GM21515 (cell line): ENCODE data around the gene CTSA.
"Not testable (repeated sequence)": the region's sequence is repeated elsewhere in the genome, so short reads cannot be mapped to it uniquely, and the experiment has no call there.

ENCODE experiments used
- ATAC-seq: cut with Tn5 transposase; IDR thresholded peaks from one replicate; pipeline ENCODE4 v1.9.1; 2021; ENCODE audit not compliant: unreplicated experiment

CTSA gene

DNA sequence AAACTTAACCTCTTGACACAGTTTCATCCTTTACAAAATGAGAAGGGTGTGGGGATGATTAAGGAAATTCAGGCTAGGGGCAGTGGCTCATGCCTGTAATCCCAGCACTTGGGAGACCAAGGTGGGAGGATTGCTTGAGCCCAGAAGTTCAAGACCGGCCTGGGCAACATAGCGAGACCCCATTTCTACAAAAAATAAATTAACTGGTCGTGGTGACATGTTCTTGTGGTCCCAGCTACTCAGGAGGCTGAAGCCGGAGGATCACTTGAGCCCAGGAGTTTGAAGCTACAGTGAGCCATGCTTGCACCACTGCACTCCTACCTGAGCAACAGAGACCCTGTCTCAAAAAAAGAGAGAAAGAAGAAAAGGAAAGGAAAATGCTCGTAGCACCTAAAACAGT, 24.7 kb upstream of the CTSA start:
- no peak for ATAC-seq

DNA sequence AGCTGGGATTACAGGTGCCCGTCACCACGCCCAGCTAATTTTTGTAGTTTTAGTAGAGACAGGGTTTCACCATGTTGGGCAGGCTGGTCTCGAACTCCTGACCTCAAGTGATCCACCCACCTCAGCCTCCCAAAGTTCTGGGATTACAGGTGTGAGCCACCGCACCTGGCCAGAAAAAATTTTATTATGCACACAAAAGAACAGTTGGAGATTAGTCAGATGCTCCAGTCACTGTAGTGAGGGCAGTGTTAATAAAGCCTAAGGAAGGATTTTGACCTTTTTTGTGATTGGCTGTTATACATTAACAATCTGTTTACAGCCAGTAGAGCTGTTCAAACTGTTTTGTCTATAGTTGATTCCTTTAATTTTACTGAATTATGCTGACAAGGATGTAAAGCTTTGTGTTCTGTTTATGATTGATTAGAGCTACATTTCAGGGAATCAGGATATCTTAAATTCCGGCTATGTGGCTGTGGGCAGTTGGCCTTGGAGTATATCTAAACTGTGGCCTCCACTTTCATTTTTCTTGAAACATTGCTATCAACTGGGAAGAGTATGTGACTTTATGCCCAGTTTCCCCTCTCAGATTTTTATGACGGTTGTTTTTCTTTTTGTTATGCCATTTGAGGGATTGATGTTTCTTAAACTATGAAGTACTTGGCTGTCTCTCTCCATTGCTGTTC, 23.9 kb upstream of the CTSA start:
- ATAC-seq, result no peak

DNA sequence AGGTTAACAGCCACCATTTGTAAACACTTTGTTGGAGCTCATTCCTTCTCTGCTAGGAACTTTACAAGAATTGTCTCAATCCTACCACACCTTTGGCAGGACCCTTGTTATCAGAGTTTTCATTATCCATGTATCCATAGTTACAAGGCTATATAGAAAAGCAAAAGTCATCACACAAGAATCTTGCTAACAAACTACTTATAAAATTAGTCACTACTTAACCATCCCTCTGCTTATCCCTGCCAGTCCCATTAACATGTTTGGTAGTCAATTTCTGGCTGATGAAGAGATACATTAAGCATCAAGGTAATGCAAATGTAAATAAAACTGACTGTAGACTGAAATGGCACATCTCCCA, 23.3 kb upstream of the CTSA start:
- no peak for ATAC-seq

DNA sequence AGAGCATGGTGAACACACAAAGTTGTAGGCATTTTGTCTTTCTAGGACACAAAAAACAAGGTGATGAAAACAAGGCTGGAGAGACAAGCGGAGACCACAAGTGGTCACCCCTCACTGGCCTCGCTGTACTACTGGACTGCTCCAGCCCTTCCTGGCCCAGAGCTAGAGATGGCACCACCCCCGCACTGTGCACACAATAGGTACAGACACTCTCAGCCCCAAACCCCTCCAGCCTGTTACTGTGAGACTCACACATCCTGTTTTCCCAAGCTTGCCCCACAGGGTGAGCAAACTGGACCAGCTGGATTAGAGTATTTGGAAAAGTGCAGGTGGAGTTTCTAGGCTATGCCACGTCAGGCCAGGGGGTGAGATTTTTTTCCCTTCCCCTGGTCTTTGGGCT, 18.5 kb upstream of the CTSA start:
- ATAC-seq, result no peak

DNA sequence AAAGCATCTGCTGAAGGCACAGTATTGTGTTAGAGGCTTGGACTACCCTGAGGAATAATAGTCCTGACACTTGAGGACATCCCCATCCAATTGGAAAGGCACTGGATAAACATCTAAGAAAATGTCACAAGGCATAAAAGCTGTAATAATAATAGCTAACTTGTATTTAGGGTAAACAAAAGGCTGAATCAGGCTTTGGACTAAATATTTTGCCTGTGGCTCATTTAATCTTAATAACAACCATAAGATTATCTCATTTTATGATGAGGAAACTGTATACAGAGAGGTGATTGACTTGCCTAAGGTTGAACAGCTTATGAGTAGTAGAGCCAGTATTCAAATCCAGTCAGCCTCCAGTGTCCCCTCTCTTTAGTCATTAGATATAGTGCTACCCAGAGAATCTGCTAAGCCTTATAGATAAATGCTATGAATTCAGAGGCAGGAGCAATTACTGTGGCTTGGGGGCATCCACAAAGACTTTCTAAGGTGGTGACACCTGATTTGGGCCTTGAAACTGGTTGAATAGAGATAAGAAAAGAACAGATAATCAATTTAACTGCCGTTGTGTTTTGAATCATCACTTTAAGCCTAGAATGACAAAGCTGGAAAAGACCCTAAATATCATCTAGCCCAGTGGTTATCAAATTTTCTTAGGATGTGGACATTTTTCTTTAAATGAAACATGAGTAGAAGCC, 17.6 kb upstream of the CTSA start:
- ATAC-seq, result no peak

DNA sequence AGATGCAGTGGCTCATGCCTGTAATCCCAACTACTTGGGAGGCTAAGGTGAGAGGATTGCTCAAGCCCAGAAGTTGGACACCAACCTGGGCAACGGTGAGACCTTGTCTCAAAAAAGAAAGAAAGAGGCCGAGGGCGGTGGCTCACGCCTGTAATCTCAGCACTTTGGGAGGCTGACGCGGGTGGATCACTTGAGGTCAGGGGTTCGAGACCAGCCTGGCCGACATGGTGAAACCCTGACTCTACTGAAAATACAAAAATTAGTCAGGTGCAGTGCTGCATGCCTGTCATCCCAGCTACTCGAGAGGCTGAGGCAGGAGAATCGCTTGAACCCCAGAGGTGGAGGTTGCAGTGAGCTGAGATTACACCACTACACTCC, 17.0 kb upstream of the CTSA start:
- ATAC-seq, result not testable (repeated sequence)

DNA sequence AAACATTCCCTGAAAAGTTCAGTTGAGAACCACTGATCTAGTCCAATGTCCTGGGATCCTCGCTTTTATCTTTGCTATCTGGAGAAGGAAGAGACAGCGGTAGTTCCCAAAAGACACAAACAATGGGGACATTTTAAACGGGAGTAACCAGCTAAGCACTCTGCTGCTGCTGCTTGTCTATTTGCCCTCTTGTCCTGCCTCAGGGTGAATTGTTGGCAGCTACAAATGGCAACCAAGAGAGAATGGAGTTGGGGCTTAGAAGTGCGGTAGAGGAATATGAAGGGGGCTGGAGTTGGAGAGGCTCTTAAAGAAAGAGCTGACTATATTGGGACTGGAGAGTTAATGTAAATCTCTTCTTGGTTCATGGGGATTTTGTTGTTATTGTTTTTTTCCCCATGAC, 16.6 kb upstream of the CTSA start:
- no peak for ATAC-seq

DNA sequence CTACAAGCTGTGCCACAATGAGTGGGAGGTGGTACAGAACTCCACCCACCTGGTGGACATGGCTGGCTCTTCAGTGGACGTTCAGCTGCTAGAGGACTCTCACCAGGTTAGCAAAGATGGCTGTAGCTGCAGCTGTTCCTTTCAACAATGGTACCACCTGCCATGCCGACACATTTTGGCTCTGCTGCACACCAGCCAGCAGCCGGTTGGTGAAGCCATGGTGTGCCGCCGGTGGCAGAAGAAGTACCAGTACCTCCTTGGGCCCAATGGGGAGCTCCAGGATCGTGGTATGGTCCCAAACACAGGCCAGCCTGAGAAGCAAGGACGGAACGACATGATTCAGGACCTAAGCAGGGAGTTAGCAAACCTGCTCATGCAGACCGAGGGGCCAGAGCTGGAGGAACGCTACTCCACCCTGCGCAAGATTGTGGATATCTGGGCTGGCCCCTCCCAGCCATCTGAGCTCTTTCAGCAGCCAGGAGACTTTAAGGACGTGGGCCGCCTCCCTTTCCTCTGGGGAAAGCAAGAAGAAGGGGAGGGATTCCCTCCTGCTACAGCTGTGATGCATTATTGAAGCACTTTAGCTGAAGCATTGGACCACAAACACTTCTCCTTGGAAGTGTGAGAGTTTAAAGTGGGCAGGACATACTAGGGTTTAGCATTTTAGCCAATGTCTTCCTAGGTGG, 12.9 kb upstream of the CTSA start:
- ATAC-seq, result no peak

DNA sequence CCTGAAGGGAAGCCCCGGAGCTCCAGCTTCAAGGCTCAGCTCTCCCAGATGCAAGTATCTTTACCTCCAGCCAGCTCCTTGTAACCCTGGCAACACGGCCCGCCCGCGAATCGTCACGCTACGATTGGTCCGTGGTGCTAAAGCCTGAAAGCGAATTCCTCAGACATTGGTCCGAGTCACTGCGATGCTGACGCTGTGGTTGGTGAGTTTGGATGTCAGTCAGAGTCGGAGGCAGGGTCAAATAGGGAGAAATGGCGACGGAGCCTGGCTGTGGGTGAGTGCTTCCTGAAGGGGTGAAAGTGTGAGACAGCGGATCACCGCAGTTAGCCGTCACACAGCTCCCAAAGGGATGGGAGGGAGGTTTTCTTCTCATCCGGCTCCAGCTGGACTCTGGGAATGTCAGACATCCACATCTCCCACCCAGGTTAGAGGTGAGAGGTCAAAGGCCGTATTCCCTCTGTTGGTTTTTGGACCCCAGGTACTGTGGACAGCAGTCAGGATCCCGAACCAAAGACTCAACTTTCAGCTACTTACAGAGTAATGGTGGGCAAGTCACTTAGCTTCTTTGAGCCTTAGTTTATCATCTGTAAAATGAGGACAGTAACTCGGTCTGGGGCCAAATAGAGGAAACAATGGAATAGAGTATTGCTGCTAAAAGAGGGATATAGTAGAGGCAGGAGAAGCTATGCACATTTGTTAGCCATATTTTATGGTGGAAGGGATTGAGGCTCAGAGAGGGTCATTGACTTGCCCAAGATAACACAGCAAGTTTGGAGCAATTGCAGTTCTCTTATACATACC, 9.9 kb upstream of the CTSA start, which contains the start of gene ZSWIM1:
ZSWIM1 (plus strand) TSS at position 240 of the 801 bp plus-strand sequence. CDS start 1,366 bp downstream, outside the sequence.
- ATAC-seq, result peak; percentile 95

DNA sequence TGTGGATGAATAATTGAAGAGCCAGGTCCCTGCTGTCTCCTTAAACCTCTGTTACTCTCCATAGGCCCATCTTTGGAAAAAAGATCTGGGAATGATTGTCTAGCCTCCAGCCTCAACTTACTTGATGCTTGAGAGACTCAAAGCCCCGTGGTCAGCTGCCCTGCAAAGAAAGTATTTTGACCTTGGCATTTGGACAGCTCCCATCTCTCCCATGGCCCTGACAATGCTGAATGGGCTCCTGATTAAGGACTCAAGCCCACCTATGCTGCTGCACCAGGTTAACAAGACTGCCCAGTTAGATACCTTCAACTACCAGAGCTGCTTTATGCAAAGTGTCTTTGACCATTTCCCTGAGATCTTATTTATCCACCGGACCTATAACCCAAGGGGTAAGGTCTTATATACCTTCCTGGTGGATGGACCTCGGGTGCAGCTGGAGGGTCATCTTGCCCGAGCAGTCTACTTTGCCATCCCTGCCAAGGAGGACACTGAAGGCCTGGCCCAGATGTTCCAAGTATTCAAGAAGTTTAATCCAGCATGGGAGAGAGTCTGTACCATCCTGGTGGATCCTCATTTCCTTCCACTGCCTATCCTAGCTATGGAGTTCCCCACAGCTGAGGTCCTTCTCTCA, 8.6 kb upstream of the CTSA start:
- no peak for ATAC-seq

DNA sequence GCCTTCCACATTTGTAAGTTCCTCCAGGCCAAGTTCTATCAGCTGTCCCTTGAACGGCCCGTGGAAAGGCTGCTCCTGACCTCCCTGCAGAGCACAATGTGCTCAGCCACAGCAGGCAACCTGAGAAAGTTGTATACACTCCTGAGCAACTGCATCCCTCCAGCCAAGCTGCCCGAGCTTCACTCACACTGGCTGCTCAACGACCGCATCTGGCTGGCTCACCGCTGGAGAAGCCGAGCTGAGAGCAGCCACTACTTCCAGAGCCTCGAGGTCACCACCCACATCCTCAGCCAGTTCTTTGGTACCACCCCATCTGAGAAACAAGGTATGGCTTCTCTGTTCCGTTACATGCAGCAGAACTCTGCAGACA, 8.1 kb upstream of the CTSA start:
- ATAC-seq, result no peak

DNA sequence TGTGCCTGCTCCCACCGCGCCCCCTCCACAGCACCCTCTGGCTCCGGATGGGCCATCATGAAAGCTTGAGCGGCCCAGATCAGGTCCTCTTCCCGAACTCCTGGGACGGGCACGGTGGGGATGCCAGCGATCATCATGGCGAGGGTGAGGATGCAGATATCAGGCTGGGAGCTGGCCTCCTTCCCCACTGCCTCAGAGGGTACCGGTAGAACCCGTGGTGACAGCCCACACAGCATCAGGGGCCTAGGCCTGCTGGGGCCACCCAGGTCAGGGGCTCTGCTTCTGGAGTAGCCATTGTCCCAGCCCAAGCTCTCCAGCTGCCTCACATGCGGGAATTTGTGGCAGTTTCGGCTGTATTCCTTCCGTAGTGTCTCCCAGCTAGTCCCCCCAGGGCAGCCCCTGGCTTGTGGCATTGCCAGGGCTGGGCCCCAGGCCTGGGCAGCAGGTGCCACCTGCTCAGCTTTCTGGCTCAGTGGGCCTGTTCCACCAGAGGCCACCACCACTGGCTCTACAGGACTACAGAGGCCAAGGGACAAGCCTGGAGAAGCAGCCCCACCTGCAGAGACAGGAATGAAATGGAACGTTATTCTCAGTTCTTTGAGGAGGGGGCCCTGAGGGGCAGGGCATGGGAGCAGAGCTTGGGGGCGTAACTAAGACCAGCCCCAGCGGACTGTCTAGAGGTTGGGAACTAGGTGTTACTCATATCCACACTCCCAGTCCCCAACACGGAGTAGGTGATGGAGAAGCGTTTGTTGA, 4.4 kb upstream of the CTSA start:
- ATAC-seq, result no peak

DNA sequence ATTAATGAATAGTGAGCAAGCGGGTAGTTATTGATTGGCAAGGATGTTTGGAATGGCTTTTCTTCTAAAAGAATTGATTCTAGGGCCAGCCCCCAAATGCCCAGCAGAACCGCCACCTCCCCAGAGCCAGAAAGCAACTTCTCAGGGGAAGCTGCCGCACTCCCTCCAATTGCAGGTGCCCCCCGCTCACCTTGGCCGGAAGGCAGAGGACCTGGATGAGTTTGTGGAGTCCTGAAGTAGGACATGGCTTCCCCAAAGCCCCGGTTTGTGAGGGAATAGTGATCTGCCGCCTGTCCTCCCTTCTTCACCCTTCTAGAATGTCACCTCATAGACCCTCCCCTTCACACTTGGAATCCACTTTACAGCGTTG, 3.8 kb upstream of the CTSA start, which contains the start of gene SPATA25:
SPATA25 (minus strand) TSS at position 277 of the 370 bp plus-strand sequence; CDS start at position 245, 32 bp downstream.
- ATAC-seq, result no peak

DNA sequence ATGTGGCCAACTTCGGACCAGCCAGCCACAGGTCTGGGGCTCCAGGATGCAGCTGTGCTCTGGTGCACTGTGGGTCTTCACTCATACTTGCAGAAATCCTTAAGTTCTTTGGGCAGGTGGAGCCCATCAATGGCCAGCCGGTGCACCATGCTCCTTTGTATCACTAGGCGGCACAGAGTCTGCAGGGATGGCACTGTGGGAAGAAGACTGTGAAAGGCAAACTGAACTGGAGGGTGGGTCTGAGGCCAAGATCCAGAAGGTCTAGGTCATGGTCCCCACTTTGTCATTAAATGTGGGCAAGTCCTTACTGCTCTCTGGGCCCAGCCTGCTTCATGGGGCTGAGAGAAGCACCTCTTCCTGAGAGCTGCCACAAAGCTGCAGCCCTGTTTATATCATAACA, 2.5 kb upstream of the CTSA start:
- ATAC-seq, result no peak

DNA sequence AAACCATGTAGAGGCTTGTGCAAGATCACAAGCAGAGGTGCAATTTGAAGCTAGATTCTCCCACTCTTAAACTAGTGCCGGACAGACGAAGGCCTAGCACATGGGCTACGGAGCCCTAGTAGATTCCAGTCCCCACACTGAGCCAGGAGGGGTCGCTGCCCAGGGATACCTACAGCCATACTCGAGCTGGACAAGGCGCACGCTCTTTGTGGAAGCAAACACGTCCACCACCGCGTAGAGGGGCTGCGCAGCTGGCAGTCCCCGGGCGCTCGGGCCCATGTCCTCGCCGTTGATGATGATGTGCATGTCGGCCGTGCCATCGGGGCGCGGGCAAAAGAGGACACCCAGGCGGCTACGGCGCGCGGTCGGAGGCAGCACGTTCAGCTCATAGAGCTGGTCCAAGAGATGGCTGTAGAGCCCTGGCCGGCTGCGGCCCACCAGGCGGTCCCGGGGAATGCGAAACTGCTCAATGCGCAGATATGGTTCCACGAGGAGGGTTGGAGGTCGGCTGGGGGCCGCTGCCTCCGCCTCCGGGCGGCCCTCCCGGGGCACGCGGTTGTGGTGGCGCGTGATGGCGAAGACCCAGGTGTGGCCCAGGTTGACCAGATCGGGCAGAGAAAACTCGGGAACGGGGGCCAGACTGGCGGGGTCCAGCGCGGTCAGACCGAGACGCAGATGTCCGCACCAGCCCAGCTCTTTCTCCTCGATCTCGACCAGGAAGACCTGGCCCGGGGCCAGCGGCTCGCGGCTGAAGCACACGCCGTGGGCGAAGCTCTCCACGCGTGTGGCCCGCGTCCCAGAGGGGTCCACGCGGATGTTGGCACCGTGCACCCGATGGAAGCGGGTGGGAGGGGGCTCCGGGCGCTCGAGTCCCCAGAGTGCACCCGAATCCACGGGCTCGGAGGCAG, 804 bp upstream of the CTSA start:
- ATAC-seq, result no peak

DNA sequence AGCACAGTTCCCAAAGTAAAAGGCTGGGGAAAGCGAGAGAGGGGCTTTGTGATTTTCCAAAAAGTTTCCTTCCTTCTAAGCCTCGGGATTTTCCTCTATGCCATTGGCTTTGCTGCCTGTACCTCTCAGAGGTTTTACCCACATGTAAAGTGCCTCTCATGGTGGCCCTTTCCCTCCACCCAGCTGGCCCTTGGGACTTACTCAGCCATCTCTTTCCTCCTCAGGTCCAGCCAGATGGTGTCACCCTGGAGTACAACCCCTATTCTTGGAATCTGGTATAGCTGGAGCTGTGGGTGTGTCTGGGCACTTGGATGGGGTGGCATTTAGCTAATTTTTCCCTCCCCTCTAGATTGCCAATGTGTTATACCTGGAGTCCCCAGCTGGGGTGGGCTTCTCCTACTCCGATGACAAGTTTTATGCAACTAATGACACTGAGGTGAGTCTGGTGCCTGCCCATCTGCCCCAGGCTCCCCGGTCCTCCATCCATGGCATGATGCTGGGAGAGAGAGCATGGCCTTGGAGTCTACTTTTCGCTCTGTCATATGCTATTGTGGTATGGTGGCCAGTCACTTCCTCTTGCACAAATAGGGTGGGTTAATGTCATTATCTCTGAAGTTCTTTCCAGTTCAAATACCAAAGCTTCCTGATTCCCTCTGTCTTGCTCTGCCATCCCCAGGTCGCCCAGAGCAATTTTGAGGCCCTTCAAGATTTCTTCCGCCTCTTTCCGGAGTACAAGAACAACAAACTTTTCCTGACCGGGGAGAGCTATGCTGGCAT, 1.1 kb downstream of the CTSA start:
- ATAC-seq, result no peak

DNA sequence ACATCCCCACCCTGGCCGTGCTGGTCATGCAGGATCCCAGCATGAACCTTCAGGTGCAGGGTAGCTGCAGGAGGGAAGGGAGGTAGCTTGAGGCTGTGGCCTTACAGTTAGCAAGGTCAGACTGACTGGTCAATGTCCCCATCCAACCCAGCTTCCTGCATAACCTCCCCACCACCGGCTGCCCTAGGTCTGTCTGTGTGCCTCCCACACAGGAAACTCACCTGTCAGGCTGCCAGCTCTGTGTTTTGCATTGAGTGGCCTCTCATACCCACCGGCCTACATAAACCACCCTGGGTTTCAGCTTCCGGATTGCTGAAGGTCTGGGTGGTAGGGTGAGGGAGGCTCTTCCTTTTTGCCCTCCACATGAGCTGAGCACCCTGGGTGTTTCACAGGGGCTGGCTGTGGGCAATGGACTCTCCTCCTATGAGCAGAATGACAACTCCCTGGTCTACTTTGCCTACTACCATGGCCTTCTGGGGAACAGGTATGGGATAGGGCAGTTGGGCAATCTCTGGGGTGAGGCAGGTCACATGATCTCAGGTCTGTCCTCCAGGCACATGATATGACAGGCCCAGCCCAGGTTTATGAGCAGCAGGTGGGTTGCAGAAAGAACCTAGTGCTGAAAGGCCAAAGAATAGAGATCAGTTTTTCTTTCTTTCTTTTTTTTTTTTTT, 1.8 kb downstream of the CTSA start:
- no peak for ATAC-seq

DNA sequence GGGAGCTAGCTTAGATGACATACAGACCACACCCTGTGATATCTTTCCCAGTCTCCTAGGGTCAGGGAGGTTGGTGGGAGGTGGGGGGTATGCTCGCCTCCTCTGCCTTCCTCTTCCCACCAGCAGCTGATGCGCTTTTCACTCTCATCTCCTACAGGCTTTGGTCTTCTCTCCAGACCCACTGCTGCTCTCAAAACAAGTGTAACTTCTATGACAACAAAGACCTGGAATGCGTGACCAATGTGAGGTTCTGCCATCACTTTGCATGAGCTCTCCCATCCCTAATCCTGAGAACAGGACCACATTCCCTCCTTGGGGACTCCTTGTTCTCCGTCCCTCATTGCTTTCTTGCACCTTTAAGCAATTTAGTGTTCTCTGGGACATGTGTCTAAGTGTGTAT, 2.7 kb downstream of the CTSA start:
- no peak for ATAC-seq
